NCI-H748 (cell line): Measurements from ENCODE around the gene EBLN2.
"Not testable (repeated sequence)": the region's sequence is repeated elsewhere in the genome, so short reads cannot be mapped to it uniquely, and the experiment has no call there.

ENCODE experiments used
- DNase-seq: peaks from one replicate; lab custom pipeline; 2025; ENCODE audit not compliant: unreplicated experiment; lab: John Stamatoyannopoulos, UW

The EBLN2 gene

GRCh38 chr3:73060302-73060723, 1.1 kb upstream of the EBLN2 start:
- no peak for DNase-seq

- DNase-seq, result not testable (repeated sequence)
These were observed 4.8 kb downstream of the EBLN2 start for GRCh38 chr3:73066243-73066642.

- no peak for DNase-seq
These were observed 7.0 kb downstream of the EBLN2 start for GRCh38 chr3:73068419-73068818.

GRCh38 chr3:73069187-73069586, 7.7 kb downstream of the EBLN2 start:
- no peak for DNase-seq

GRCh38 chr3:73069775-73070444, 8.5 kb downstream of the EBLN2 start:
- no peak for DNase-seq

- DNase-seq, result no peak
These were observed 9.5 kb downstream of the EBLN2 start for GRCh38 chr3:73070675-73071575.

GRCh38 chr3:73071952-73072351, 10.5 kb downstream of the EBLN2 start:
- no peak for DNase-seq

GRCh38 chr3:73072634-73073033, 11.2 kb downstream of the EBLN2 start:
- DNase-seq, result no peak

GRCh38 chr3:73073091-73073707, 11.7 kb downstream of the EBLN2 start:
- DNase-seq, result no peak

GRCh38 chr3:73074781-73075180, 13.3 kb downstream of the EBLN2 start:
- DNase-seq, result no peak

- no peak for DNase-seq
These were observed 18.9 kb downstream of the EBLN2 start for GRCh38 chr3:73080216-73080966.

- no peak for DNase-seq
These were observed 19.7 kb downstream of the EBLN2 start for GRCh38 chr3:73081140-73081539.

GRCh38 chr3:73084170-73084569, 22.7 kb downstream of the EBLN2 start:
- DNase-seq, result no peak

- DNase-seq, result peak; percentile 30
These were observed 24.6 kb downstream of the EBLN2 start for GRCh38 chr3:73086071-73086494.

GRCh38 chr3:73094129-73094528, 32.7 kb downstream of the EBLN2 start:
- no peak for DNase-seq

GRCh38 chr3:73094951-73095350, 33.5 kb downstream of the EBLN2 start:
- no peak for DNase-seq

GRCh38 chr3:73096169-73096568, 34.7 kb downstream of the EBLN2 start:
- no peak for DNase-seq

GRCh38 chr3:73098026-73098425, 36.6 kb downstream of the EBLN2 start:
- DNase-seq, result no peak

- peak; percentile 5 for DNase-seq
These were observed 37.4 kb downstream of the EBLN2 start for GRCh38 chr3:73098873-73099272.

GRCh38 chr3:73100741-73101559, 39.5 kb downstream of the EBLN2 start:
- peak; percentile 78 for DNase-seq
